Fibroblast of lung (primary cell): ENCODE measurements around the gene FLNB.

Source experiments
- CTCF ChIP-seq, 2 donors: IDR thresholded peaks in 1 of 2; conservative IDR thresholded peaks in 1 of 2; 1 replicate in 1 of 2; 2 replicates in 1 of 2; pipeline ENCODE4 v1.5.1; 2011 to 2012; ENCODE audit warnings: low read length in 2 of 2, control low read depth in 1 of 2, inconsistent platforms in 1 of 2, low read depth in 1 of 2, mild to moderate bottlenecking in 1 of 2
- EZH2 ChIP-seq: IDR thresholded peaks from 2 replicates; pipeline ENCODE4 v1.5.1; 2012; ENCODE audit warnings: low read length, control low read depth, mild to moderate bottlenecking; ENCODE audit errors: missing control alignments

- TF ChIP-seq CTCF (conservative IDR thresholded peaks at IDR 0.05 in 1 of 2, IDR thresholded peaks at IDR 0.05 in 1 of 2; ENCODE audit: low read depth in 1 of 2, low read length in 2 of 2) (no peak), EZH2 (no peak)
Measured at GRCh38 chr3:58205981-58206380, 197.8 kb downstream of the FLNB start.
